Femur (tissue), 1 donor: ENCODE results near the gene APLNR.

Experiments used
- DNase-seq: peaks from one replicate; pipeline ENCODE4 v3.0.0-alpha.2; 2017

The APLNR gene

DNA sequence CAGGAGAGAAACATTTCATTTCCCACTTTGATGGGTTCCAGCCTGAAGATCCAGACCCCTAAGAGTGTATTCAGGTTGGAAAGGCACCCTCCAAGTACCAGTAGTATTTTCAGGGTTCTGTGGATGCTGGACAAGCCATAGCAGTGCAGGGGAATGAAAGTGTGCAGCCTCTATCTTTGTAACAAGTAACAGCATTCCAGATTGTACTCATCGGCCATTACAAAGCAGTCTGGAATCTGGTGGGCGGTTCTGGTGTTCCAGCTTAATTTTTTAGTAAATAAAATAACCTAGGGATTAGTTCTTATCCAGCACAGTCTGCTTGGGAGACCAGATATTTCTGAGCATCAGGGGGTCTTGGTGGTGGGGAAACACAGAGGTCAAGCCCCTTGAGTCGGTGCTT, 22.6 kb downstream of the APLNR start:
- no peak for DNase-seq

DNA sequence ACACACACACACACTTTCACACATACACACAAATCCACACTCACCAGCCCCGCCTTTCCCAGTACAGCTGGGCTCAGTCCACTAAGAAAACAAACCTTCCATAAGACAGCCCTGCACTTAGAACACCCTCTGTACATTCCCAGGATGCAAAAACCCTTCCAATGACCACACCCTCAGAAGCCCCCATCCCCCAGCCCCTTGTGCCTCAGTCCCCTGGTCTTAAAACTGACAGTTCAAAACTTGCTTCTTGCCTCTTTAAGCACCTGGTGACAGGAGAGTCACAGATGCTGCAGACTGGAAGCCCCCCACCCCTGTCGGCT, 23.0 kb downstream of the APLNR start:
- no peak for DNase-seq

DNA sequence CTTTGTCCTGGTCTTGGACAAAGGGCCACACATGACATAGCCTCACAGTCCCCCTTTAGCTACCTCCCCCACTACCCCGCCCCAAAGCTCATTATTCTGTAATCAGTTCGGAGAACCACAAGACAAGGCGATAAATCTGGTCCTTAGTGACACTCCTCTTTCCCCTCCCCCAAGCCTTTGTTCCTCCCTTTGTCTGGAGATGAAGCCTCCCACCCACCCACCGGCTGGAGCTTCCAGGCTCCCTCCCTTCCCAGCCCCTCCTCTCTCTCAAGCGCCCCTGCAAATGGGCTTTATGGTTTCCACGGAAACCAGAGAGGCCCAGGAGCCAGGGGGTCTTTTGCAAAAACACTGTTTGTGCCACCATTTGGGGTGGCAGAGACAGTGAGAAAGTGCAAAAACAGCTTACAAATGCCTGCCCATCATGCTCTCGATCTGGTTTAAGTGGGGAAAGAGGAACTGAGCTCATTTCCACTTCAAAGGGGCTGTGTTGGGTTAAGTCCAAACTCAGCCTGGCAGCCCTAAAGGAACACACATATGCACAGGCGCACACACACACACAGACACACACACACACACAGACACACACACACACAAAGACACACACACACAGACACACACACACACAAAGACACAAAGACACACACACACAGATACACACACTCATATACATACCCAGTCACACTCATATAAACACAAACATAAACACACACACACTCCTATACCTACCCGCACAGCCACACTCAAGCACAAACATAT, 23.5 kb downstream of the APLNR start:
- DNase-seq: peak; percentile 49

DNA sequence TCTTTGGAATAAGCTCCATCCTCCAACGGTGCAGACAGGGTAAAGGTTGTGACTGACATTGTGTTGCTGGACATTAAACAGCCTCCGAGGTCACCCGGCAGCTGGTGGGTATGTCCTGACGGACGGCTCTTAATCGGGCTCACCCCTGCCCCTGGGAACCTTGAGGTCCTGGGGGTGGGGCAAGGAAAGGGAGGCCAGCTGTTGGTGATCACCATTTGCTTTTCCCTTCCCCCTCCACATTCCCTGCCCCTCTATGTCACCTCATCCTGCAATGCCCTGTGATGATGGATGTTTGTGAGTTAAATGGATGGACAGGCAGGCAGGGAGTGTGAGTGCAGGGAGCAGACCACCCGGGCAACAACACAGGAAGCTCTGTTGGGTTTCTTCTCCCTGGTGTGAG, 26.3 kb downstream of the APLNR start:
- peak; percentile 42 for DNase-seq

DNA sequence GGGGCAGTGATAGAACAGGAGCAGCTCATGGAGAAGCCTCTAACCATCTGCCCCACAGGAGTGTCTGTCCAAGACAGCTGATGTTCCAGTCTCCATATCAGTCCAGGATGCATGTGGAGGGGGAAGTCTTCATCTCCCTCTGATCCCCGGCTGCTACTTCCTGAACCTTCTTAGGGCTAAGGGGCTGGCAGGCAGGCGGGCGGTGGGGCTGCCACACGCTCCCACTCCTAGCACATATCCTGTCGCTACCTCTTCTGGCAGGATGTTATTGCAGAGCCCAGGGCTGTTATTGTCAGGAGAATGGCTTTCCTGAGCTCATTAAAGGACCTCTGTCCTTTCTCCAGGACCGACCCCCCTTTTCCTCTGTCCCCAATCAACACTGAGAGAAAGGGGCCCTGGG, 29.9 kb downstream of the APLNR start:
- DNase-seq: no peak

DNA sequence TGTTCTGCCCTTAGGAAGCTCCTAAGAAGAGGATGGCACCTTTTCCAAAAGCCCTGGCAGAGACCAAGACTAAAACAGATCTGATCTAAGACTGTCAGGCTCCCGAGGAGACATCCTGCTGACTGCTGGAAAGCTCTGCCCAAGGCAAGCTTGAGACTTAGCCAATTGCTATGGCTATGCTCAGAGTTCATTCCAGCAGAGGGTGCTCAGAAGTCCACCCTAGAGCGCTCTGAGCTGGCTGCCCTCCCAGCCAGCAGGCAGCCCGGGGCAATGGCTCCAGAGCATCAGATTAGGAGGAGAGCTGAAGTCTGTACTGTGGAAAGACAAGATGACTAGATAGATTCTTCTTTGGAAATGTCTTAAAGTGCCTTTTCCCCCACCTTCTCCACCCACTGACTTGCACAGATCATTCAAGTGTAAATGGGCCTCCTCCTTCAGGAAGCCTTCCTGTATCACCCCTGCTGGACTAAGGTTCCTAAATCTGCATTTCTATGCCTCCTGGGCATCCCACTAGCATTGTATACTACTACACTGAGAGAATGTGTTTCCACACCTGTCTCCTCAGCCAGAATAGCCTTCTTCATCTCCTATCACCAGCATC, 31.9 kb downstream of the APLNR start:
- peak; percentile 26 for DNase-seq

DNA sequence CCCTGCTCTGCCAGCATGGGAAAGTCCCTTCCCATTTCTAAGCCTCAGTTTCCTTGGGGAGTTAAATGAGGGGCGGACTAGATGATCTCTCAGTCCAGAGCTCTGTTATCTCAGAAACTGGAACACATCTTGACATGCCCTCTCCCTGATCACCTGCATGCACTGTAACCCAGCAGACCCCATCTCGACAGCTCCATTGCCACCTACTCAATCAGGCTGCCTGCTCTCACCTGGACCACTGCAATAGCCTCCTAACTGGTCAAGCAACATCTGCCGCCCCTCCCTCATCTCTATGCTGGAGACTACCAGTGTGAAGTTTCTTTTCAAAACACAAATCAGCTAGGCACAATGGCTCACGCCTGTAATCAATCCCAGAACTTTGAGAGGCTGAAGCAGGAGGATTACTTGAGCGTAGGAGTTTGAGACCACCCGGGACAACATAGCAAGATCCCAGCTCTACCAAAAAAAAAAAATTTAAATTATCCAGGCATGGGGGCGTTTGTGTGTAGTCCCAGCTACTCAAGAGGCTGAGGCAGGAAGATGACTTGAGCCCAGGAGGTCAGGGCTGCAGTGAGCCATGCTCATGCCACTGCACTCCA, 33.1 kb downstream of the APLNR start:
- no peak for DNase-seq

DNA sequence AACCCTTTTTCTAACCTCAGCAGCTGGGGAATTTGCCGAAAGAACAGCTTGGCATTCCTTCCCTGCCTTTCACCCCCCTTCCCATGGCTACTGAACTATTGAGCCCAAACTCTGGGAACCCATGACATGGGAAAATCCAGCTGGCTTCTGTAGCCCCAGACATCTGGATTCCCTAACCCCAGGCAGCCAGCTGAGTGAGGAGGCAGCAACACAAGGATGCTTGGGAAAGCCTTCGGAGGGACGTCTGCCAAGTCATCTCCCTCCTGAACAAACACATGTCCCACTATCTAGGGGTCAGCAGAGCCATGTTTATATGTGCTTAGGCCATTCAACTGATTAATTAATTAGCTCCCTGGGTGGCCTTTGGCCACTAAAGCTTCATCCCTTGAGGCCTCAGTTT, 33.7 kb downstream of the APLNR start:
- DNase-seq: peak; percentile 80

DNA sequence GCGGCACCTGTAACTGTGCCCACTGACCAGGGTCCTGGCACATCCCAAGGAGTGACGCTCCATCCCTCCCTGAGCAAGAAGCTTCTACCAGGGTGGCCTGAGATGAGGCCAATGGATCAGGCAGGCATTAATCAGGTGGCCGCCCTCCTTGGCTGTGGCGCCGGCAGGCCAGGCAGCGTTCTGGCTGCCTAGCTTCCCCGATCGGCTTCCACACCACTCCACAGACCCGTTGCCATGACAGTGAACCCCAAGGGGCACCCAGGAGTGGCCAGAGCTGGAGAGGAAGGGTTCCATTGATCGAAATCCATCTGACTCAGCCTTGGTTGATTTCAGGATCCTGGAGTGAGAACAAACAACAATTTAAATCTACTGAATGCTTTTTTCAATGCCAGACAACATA, 34.8 kb downstream of the APLNR start:
- DNase-seq: peak; percentile 33

DNA sequence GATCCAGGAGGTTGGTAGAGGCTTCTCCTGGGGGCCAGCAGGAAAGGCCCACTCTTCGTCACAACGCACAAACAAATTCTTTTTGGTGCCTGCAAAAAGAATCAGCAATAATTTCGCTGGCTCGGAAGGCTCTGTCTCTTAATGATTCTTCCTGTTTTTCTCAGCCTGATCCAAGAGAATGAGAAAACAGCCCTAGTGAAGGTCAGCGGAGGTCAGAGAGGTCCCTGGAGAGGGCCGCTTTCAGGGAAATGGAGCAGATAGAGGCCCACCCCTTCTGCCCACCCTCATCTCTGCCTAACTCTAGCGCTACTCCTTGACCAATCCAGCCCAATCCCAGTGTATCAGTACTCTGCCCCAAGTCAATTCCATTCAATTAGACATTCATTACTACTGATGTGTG, 36.1 kb downstream of the APLNR start:
- no peak for DNase-seq

DNA sequence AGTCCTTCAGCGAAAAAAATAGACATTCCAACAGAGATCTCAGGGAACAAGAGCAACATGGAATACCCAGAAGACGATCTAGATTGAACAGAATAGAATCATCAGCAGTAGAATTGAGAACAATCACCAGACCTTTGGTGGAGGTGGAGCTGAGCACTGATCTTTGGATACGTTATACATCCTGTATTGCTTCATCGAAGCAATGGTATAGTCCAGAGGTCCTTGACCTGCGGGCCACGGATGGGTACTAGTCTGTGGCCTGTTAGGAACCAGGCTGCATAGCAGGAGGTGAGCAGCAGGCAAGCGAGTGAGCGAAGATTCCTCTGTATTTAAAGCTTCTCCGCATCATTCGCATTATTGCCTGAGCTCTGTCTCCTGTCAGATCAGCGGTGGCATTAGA, 37.7 kb downstream of the APLNR start:
- no peak for DNase-seq

DNA sequence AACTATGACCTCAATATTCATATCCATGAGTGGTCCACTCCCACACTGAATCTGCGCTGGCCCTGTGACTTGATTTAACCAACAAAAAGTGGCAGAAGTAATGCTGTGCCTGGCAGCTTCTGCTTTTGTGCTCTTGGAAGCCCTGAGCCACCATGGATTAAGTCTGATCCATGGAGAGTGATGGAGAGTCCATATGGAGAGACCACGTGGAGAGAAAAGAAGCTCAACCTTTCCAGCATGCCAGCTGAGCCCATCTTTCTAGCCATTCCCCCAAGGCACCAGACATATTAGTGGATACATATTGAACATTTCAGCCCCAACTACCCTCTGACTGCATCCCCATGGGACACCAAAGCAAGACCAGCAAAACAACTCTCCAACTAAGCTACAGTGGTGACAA, 39.3 kb downstream of the APLNR start:
- DNase-seq: no peak

DNA sequence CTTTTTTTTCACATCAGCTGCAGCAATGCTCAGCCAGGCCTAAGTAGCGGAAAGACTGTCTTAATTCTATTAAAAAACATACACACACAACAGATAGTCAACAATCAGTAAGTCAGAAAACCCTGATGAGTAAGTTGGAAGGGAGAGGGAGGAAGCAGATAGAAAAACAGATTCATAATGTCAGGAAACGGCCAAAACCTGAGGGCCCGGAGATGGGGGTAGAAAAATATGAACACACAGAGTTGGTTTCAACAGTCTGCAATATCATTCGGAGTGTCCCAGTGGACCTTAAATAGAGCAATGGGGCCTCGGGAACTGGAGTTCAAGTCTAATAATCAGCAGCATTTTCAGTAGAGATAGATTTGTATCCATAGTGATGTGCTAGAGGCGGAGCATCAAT, 40.5 kb downstream of the APLNR start:
- peak; percentile 31 for DNase-seq

DNA sequence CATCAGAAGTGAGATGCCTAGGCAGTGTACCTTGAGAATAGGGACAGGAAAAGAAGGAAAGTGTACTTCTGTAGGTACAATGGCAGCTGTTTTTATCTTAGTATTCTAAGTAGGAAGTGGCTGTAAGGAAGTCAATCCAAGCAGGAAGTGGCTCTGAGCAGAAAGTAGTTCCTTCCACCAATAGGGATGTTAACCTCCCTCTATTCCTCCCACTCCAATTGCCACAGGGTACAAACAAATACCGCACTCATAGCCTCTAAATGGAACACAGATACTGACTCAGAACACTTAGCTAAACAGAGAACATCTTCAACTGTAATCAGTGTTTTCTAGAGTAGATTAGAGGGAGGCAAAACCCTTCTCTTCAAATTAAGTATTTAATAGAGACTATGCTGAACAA, 44.7 kb downstream of the APLNR start:
- no peak for DNase-seq

DNA sequence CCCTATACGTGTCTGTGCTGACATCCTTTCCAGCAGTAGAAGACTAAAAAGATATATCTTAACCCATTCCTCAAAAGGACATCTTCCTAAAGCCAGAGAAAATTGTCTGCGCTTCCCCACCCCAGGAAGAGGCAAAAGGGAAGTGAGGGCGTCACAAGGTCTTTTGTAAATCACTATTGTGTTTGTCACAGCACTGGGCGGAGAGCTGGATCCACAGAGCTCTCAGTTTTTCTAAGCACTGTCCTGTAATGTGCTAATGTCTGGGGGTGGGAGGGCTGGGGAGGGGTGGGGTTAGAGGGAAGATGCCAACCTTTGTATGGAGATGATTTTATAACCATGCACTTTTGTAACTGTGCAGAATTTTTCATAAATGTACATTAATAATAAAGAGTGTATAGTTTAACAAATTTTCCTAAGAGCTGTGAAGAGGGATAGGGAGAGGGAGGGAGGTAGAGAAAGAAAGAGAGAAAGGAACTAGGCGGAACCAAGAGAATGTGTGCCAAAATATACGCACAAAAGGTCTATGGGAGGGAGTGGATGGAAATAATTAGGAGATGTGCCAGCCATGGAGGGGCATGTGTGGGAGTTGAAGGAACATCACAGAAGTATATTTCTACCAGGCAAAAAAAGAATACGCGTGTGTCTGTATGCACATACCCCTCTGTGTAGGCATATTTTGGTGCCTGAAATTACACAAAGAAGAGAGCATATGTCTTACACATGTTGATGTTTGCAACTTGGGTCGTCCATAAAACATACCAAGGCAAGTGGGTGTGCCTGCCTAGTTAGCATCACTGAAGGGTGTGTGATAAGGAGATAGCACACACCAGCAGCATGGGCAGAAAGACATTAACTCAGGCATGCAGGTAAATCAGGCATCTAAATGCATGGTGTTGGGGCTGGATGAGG, 45.5 kb downstream of the APLNR start:
- DNase-seq: no peak

DNA sequence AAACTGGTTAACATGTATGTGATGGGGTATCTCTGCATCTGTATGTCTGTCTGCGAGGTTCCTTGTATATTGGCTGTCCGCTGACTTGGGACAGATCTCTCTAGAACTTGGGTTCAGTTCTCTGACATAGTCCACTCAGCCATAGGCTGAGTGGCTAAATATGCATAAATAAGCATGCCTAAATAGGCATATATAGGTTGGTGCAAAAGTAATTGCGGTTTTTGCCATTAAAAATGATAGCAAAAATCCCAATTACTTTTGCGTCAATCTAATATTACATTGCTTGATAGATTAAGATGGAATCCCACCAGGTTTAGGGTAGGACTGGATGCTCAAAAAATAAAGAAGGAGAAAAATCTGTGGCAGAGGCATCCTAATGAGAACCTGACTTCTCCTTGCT, 46.5 kb downstream of the APLNR start:
- DNase-seq: no peak
